Measurements from ENCODE around the gene PSMG2. TPM values are rescaled to one million over a fixed set of nuclear protein-coding genes. Genes with fewer than 3 reads are reported as not detected.

Gene PSMG2
- total RNA-seq, 2 donors from 2014 or later = 65.5 to 70.2 TPM

GRCh38 chr18:12749121-12749520 is 46.3 kb downstream of the PSMG2 start:
- Mint-ChIP-seq H3K27ac (no peak overlapping the region), H3K36me3 (ENCODE audit: low read depth) (no peaks in the 10 kb centered on the region), H3K9me3 (no peaks in the 10 kb centered on the region), H3K4me1 (no peaks in the 10 kb centered on the region), H3K27me3 (ENCODE audit: insufficient read depth) (no peaks in the 10 kb centered on the region), H3K4me3 (no peak overlapping the region)
- WGBS, 2 experiments (ENCODE audit: insufficient coverage in 1 of 2, insufficient read length in 1 of 2) = 89 to 90% methylated on average over 8 to 12 of the region's 13 CpGs
- no peak for TF ChIP-seq CTCF (conservative IDR thresholded peaks at IDR 0.05)
- Histone ChIP-seq H3K27me3 (ENCODE audit: control insufficient read depth, insufficient read depth, low read length, poor library complexity, severe bottlenecking) (no peaks in the 10 kb centered on the region), H3K36me3 (ENCODE audit: control insufficient read depth, insufficient read depth, low read length) (no peaks in the 10 kb centered on the region), H3K9me3 (ENCODE audit: control insufficient read depth, low read length) (no peaks in the 10 kb centered on the region), H3K4me3 (ENCODE audit: low read length) (no peak overlapping the region), H3K4me1 (ENCODE audit: control insufficient read depth, insufficient read depth, low read length) (no peaks in the 10 kb centered on the region), H3K27ac (ENCODE audit: low read depth, low read length) (no peak overlapping the region), H3K9ac (ENCODE audit: extremely low read depth, low read length, poor library complexity, severe bottlenecking) (no peak overlapping the region)
- DNase-seq = no peak

GRCh38 chr18:12750076-12750714 is 47.4 kb downstream of the PSMG2 start:
- Histone ChIP-seq H3K9ac (ENCODE audit: extremely low read depth, low read length, poor library complexity, severe bottlenecking) (no peak overlapping the region), H3K4me3 (ENCODE audit: low read length) (no peak overlapping the region), H3K9me3 (ENCODE audit: control insufficient read depth, low read length) (no peaks in the 10 kb centered on the region), H3K4me1 (ENCODE audit: control insufficient read depth, insufficient read depth, low read length) (no peaks in the 10 kb centered on the region), H3K36me3 (ENCODE audit: control insufficient read depth, insufficient read depth, low read length) (no peaks in the 10 kb centered on the region), H3K27me3 (ENCODE audit: control insufficient read depth, insufficient read depth, low read length, poor library complexity, severe bottlenecking) (no peaks in the 10 kb centered on the region), H3K27ac (ENCODE audit: low read depth, low read length) (no peak overlapping the region)
- Mint-ChIP-seq H3K4me3 (no peak overlapping the region), H3K36me3 (ENCODE audit: low read depth) (no peaks in the 10 kb centered on the region), H3K27me3 (ENCODE audit: insufficient read depth) (no peaks in the 10 kb centered on the region), H3K27ac (no peak overlapping the region), H3K4me1 (no peaks in the 10 kb centered on the region), H3K9me3 (no peaks in the 10 kb centered on the region)
- no peak for DNase-seq
- 90 to 92% methylated on average over 11 to 14 of the region's 14 CpGs for WGBS, 2 experiments (ENCODE audit: insufficient coverage in 1 of 2, insufficient read length in 1 of 2)
- no peak for TF ChIP-seq CTCF (conservative IDR thresholded peaks at IDR 0.05)

GRCh38 chr18:12750715-12751502 is 48.1 kb downstream of the PSMG2 start:
- no peaks in the 10 kb centered on the region for H3K4me1 ChIP-seq (ENCODE audit: control insufficient read depth, insufficient read depth, low read length)
- H3K4me3 ChIP-seq (ENCODE audit: low read length) = no peak overlapping the region
- H3K27ac ChIP-seq (ENCODE audit: low read depth, low read length) = no peak overlapping the region
- Mint-ChIP-seq H3K27ac (no peak overlapping the region), H3K4me1 (no peaks in the 10 kb centered on the region), H3K27me3 (ENCODE audit: insufficient read depth) (no peaks in the 10 kb centered on the region), H3K9me3 (no peaks in the 10 kb centered on the region), H3K4me3 (no peak overlapping the region), H3K36me3 (ENCODE audit: low read depth) (no peaks in the 10 kb centered on the region)
- TF ChIP-seq CTCF (conservative IDR thresholded peaks at IDR 0.05) = no peak
- no peaks in the 10 kb centered on the region for H3K27me3 ChIP-seq (ENCODE audit: control insufficient read depth, insufficient read depth, low read length, poor library complexity, severe bottlenecking)
- DNase-seq = no peak
- H3K9ac ChIP-seq (ENCODE audit: extremely low read depth, low read length, poor library complexity, severe bottlenecking) = no peak overlapping the region
- no peaks in the 10 kb centered on the region for H3K36me3 ChIP-seq (ENCODE audit: control insufficient read depth, insufficient read depth, low read length)
- 96% methylated on average over 15 to 18 of the region's 18 CpGs for WGBS, 2 experiments (ENCODE audit: insufficient coverage in 1 of 2, insufficient read length in 1 of 2)
- no peaks in the 10 kb centered on the region for H3K9me3 ChIP-seq (ENCODE audit: control insufficient read depth, low read length)
